ENCODE data around the gene TMEM217.
A peak's percentile ranks its signal among the peaks of the same experiment; 100 is the strongest.
"Not testable (repeated sequence)": the region's sequence is repeated elsewhere in the genome, so short reads cannot be mapped to it uniquely, and the experiment has no call there.

Gene TMEM217

GRCh38 chr6:37182736-37183590 lies 75.0 kb downstream of the TMEM217 start:
- DNase-seq (ENCODE audit: low read depth) = no peak

DNA sequence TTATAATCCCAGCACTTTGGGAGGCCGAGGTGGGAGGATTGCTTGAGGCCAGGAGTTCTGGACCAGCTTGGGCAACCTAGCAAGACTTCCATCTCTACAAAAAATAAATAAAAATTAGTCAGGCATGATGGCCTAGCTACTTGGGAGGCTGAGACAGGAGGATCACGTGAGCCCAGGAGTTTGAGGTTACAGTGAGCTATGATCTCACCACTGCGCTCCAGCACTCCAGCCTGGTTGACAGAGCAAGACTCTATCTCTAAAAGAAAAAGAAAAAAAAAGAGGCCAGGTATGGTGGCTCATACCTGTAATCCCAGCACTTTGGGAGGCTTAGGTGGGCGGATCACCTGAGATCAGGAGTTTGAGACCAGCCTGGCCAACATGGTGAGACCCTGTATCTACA lies 77.3 kb downstream of the TMEM217 start:
- not testable (repeated sequence) for DNase-seq (ENCODE audit: low read depth)

DNA sequence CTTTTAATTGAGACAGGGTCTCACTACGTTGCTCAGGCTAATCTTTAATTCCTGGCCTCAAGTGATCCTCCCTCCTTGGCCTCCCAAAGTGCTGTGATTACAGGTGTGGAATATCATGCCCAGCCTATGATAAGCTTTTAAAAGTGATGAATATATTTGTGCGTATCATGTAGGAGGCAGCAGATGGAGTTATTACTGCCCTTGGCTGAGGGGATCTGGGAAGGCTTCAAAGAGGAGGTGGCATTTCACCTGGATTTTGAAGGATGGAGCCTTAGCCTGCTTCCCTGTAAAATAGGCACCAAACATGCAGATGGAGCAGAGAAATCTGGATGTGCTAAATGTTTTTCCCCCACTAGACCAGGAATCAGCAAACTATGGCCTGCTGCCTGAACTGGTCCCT lies 77.9 kb downstream of the TMEM217 start:
- no peak for DNase-seq (ENCODE audit: low read depth)

DNA sequence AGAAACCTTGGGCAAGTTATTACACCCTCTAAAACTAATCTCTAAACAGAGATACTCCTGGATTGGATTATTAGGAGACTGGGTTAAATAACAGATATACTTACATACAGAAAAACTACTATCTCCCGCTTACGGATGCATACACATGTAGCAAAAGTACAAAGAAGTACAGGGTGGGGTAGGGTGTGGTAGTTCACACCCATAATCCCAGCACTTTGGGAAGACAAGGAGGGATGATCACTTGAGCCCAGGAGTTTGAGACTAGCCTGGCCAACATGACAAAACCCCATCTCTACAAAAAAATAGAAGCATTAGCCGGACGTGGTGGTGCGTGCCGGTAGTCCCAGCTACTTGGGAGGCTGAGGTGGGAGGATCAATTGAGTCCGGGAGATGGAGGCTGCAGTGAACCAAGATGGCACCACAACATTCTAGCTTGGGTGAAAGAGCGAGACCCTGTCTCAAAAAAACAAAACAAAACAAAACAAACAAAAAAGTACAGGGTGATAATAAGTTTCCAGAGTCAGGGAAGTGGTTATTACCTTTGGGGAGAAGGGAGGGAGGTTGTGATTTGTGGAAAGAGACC lies 79.9 kb downstream of the TMEM217 start:
- DNase-seq (ENCODE audit: low read depth) = no peak

DNA sequence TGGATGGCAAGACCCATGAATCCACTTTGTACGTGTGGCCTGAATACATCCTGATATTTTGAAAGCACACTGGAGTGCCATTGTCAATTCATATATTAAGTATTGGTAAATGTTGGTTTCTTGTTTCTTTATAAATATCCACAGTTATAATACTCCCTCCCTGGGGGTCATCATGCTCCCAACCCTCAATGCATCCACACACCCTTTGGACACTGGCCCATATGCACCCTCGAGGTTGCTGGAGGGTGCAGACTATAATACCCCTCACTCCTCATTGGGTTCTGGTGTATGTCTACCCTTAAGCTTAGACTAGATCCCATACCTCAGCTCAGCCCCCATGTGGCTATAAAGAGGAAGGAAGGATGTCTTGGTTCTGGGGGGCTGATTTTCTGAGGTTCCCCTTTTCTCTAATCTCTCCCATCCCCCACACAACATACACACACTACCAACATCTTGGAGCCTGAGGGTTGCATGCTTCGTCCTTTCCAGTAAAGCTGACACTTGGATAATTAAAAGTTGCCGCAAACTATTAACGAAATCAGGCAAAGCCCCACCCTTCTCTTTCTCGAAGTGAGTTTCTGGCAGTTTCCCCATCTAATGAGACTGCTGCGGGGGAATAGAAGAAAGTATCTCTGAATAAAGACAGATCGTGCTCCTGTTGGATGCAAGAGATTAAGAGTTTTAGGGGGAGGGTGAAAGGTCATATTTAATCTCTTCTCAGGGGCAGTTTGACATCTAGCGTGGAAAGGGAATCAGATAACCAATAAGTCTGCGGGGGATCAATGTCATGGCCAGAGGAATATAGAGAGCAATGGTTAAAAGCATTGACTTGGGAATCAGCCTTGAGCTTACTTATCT lies 80.6 kb downstream of the TMEM217 start:
- no peak for DNase-seq (ENCODE audit: low read depth)

DNA sequence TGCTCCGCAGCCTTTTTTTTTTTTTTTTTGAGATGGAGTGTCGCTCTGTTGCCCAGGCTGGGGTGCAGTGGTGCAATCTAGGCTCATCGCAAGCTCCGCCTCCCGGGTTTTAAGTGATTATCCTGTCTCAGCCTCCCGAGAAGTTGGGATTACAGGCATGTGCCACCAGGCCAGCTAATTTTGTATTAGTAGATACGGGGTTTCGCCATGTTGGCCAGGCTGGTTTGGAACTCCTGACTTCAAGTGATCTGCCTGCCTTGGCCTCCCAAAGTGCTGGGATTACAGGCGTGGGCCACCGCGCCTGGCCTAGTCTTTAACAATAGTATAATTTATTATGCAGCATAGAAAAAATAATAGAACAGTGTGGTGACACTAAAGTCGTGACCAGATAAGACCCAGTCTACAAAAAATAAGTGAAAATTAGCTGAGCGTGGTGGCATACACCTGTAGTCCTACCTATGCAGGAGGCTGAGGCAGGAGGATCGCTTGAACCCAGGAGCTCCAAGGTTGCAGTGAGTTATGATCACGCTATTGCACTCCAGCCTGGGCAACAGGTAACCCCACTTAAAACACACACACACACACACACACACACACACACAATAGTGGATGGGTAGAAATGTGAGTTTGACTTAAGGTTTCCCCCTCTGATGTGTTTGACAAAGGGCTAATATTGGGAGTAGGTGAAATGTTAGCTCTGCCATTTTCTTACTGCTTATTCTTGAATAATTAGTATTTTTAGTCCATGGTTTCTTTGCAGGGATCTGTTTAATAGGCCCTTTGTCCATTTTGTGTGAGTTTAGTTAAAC lies 81.5 kb downstream of the TMEM217 start:
- DNase-seq (ENCODE audit: low read depth) = no peak

DNA sequence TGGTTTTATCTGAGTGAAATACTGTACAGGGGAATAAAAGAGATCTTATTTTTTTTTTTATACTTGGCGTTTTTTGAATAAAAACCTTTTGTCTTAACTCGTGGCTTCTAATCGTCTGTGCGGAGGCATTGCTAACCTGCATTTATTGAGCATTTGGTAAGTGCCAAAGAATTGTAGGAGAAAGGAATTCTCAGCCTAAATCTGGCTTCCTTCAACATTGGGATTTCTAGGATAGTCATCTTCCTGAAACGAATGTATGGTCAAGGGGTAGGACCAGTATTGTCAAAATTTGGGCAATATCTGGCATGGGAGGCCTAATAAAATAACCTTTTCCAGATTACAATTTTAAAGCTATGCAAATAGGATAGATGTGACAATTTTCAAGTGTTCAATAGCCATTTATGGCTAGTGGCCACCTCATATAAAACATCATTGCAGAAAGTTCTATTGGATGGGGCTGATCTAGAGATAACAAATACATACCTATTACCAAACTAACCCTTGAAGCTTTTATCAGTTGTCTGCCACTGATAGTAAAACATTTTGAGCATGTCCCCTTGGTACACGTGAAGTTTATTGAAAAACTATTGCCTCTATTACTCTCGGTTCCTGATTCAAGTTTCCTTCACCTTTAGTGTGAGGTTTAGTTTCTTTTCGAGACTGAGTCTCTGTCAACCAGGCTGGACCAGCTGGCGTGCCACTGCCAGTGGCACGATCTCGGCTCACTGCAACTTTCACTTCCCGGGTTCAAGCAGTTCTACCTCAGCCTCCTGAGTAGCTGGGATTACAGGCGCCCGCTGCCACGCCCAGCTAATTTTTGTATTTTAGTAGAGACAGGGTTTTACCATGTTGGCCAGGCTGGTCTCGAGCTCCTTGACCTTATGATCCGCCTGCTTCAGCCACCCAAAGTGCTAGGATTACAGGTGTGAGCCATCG lies 82.3 kb downstream of the TMEM217 start:
- DNase-seq (ENCODE audit: low read depth) = no peak

DNA sequence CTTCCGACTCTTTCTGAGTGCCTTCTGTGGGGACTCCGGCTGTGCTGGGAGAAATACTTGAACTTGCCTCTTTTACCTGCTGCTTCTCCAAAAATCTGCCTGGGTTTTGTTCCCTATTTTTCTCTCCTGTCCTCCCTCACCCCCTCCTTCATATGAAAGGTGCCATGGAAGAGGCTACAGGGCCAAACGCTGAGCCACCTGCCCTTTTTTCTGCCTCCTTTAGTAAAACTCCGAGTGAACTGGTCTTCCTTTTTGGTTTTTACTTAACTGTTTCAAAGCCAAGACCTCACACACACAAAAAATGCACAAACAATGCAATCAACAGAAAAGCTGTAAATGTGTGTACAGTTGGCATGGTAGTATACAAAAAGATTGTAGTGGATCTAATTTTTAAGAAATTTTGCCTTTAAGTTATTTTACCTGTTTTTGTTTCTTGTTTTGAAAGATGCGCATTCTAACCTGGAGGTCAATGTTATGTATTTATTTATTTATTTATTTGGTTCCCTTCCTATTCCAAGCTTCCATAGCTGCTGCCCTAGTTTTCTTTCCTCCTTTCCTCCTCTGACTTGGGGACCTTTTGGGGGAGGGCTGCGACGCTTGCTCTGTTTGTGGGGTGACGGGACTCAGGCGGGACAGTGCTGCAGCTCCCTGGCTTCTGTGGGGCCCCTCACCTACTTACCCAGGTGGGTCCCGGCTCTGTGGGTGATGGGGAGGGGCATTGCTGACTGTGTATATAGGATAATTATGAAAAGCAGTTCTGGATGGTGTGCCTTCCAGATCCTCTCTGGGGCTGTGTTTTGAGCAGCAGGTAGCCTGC lies 83.2 kb downstream of the TMEM217 start:
- DNase-seq (ENCODE audit: low read depth) = no peak

DNA sequence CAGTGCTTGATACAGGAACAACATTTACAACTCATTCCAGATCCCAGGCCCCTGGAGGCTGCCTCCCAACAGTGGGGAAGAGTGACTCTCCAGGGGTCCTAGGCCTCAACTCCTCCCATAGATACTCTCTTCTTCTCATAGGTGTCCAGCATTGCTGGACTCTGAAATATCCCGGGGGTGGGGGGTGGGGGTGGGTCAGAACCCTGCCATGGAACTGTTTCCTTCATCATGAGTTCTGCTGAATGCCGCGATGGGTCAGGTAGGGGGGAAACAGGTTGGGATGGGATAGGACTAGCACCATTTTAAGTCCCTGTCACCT lies 83.8 kb downstream of the TMEM217 start:
- DNase-seq (ENCODE audit: low read depth) = no peak

- DNase-seq (ENCODE audit: low read depth) = no peak
Measured at GRCh38 chr6:37173493-37174195, 84.3 kb downstream of the TMEM217 start.

- DNase-seq (ENCODE audit: low read depth) = no peak
Measured at GRCh38 chr6:37172912-37173492, 84.9 kb downstream of the TMEM217 start.

GRCh38 chr6:37171970-37172812 lies 85.8 kb downstream of the TMEM217 start:
- DNase-seq (ENCODE audit: low read depth) = peak; percentile 95

GRCh38 chr6:37171201-37171969 lies 86.6 kb downstream of the TMEM217 start:
- DNase-seq (ENCODE audit: low read depth) = peak; percentile 71

GRCh38 chr6:37170273-37171200 lies 87.4 kb downstream of the TMEM217 start:
- peak; percentile 72 for DNase-seq (ENCODE audit: low read depth)

DNA sequence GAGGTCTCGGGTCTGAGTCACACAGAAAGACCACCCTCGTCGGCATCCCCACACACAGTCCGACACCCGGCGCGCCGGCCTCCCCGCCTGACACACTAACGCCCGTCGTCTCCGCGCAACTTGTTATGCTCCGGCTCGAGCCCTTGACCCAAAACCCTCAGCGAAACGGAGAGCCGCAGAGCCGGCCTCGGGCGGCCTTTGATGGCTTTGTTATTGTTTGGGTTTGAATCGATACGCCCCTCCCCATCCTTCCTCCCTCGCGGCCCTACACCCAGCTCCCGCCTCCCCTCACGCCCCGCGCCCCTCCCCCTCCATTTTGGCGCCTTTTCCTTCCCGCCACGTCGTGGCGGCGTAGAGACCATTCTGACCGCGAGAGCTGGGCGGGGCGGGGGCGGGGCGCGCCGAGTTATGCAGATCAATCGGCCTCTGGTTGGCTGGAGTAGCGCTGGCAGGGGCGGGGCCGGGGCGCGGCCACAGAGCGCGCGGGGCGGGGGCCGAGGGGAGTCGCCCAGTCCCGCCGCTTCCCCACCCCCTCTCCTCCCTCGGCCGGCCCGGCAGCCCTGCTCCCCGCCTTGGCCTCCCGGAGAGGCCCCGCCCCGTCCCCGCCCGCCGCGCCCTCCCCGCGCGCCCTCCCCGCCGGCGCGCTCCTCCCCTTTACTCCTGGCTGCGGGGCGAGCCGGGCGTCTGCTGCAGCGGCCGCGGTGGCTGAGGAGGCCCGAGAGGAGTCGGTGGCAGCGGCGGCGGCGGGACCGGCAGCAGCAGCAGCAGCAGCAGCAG lies 88.3 kb downstream of the TMEM217 start, which contains the start of gene PIM1:
TSS of gene PIM1 (plus strand) at position 657 of the 777 bp plus-strand sequence. CDS start 424 bp downstream, outside the sequence.
- DNase-seq (ENCODE audit: low read depth) = peak; percentile 97
